ENCODE results near the gene SSPN. TPM values are rescaled to one million over a fixed set of nuclear protein-coding genes. Genes with fewer than 3 reads are reported as not detected.

The SSPN gene
- total RNA-seq, 1 experiment from 2014 or later: 0.17 TPM

- TF ChIP-seq REST (IDR thresholded peaks at IDR 0.05; ENCODE audit: low read depth) (no peak), MAX (IDR thresholded peaks at IDR 0.05) (no peak), TCF7L2 (IDR thresholded peaks at IDR 0.05; ENCODE audit: borderline replicate concordance, extremely low read depth, insufficient read depth, insufficient read length) (no peak), ZNF274 (IDR thresholded peaks at IDR 0.05; ENCODE audit: low read depth, low read length) (no peak), JUND (IDR thresholded peaks at IDR 0.05) (no peak), ATF3 (IDR thresholded peaks at IDR 0.05) (no peak), ZBTB33 (IDR thresholded peaks at IDR 0.05; ENCODE audit: extremely low read depth, insufficient replicate concordance, low read length) (no peak), SIN3A (IDR thresholded peaks at IDR 0.05; ENCODE audit: low read depth) (no peak)
Measured at GRCh38 chr12:26198742-26199141, 3.4 kb downstream of the SSPN start (continued).

All from HCT116 (cell line).